Liver (tissue), 10 donors: ENCODE results near the gene IL36B. TPM values are rescaled to one million over a fixed set of nuclear protein-coding genes. Genes with fewer than 3 reads are reported as not detected.

Experiments
- DNase-seq: peaks from one replicate; pipeline ENCODE4 v3.0.0-alpha.2; 2017; ENCODE audit warnings: low spot score
- H3K27ac ChIP-seq, 2 donors: one replicate each; pipeline ENCODE4 v1.7.0; 2013; ENCODE audit warnings: inconsistent platforms in 2 of 2, low read length in 2 of 2, control low read depth in 1 of 2, low read depth in 1 of 2, mild to moderate bottlenecking in 1 of 2
- H3K27me3 ChIP-seq, 4 donors: one replicate each; pipeline versions ENCODE4 v1.6.1 to v1.7.0; 2013; ENCODE audit warnings: low read length in 3 of 4, inconsistent platforms in 1 of 4, mild to moderate bottlenecking in 1 of 4, moderate library complexity in 1 of 4; ENCODE audit not compliant: control insufficient read depth in 4 of 4, insufficient read depth in 4 of 4
- H3K36me3 ChIP-seq, 4 donors: one replicate each; pipeline versions ENCODE4 v1.6.1 to v1.7.0; 2013; ENCODE audit warnings: low read length in 3 of 4, mild to moderate bottlenecking in 3 of 4, low read depth in 1 of 4, moderate library complexity in 1 of 4; ENCODE audit not compliant: control insufficient read depth in 4 of 4, insufficient read depth in 3 of 4
- H3K4me1 ChIP-seq, 4 donors: one replicate each; pipeline versions ENCODE4 v1.6.1 to v1.7.0; 2013; ENCODE audit warnings: low read length in 3 of 4, mild to moderate bottlenecking in 3 of 4, moderate library complexity in 1 of 4; ENCODE audit not compliant: control insufficient read depth in 4 of 4, insufficient read depth in 4 of 4
- H3K4me3 ChIP-seq, 3 donors: one replicate each; pipeline versions ENCODE4 v1.6.1 to v1.7.0; 2013; ENCODE audit warnings: low read length in 3 of 3, control low read depth in 1 of 3, low read depth in 1 of 3, mild to moderate bottlenecking in 1 of 3
- H3K9ac ChIP-seq, 2 donors: one replicate each; pipeline ENCODE4 v1.7.0; 2013; ENCODE audit warnings: low read length in 2 of 2, mild to moderate bottlenecking in 2 of 2, moderate library complexity in 2 of 2, control low read depth in 1 of 2, low read depth in 1 of 2
- H3K9me3 ChIP-seq, 4 donors: one replicate each; pipeline versions ENCODE4 v1.6.1 to v1.7.0; 2013; ENCODE audit warnings: low read length in 3 of 4; ENCODE audit not compliant: control insufficient read depth in 4 of 4
- ATF3 ChIP-seq: IDR thresholded peaks from 2 replicates; pipeline ENCODE4 v1.6.1; 2016; ENCODE audit warnings: antibody characterized with exemption
- EGR1 ChIP-seq, 2 donors: IDR thresholded peaks; 2 replicates each; pipeline ENCODE4 v1.6.1; 2016 to 2018; ENCODE audit warnings: antibody characterized with exemption in 2 of 2, low read depth in 2 of 2
- FOXA1 ChIP-seq: IDR thresholded peaks from 2 replicates; pipeline ENCODE4 v1.6.1; 2016; ENCODE audit warnings: antibody characterized with exemption
- FOXA2 ChIP-seq: IDR thresholded peaks from 2 replicates; pipeline ENCODE4 v1.6.1; 2016; ENCODE audit warnings: antibody characterized with exemption
- GABPA ChIP-seq, 2 donors: IDR thresholded peaks in 1 of 2; conservative IDR thresholded peaks in 1 of 2; 2 replicates each; pipeline ENCODE4 v1.6.1; 2016; ENCODE audit warnings: antibody characterized with exemption in 2 of 2, mild to moderate bottlenecking in 1 of 2, moderate library complexity in 1 of 2
- HNF4A ChIP-seq, 2 donors: conservative IDR thresholded peaks; 2 replicates each; pipeline ENCODE4 v1.6.1; 2016; ENCODE audit warnings: antibody characterized with exemption in 2 of 2, mild to moderate bottlenecking in 2 of 2
- HNF4G ChIP-seq: IDR thresholded peaks from 2 replicates; pipeline ENCODE4 v1.6.1; 2016; ENCODE audit warnings: antibody characterized with exemption
- JUND ChIP-seq, 2 donors: IDR thresholded peaks; 2 replicates each; pipeline ENCODE4 v1.6.1; 2016; ENCODE audit warnings: antibody characterized with exemption in 2 of 2
- MAX ChIP-seq: IDR thresholded peaks from 2 replicates; pipeline ENCODE4 v1.6.1; 2016; ENCODE audit warnings: antibody characterized with exemption
- NR2F2 ChIP-seq: IDR thresholded peaks from 2 replicates; pipeline ENCODE4 v1.6.1; 2016; ENCODE audit warnings: antibody characterized with exemption
- RXRA ChIP-seq, 2 donors: IDR thresholded peaks; 2 replicates each; pipeline ENCODE4 v1.6.1; 2017 to 2018; ENCODE audit warnings: antibody characterized with exemption in 2 of 2, mild to moderate bottlenecking in 1 of 2
- TAF1 ChIP-seq: conservative IDR thresholded peaks from 2 replicates; pipeline ENCODE4 v1.6.1; 2016; ENCODE audit warnings: antibody characterized with exemption, mild to moderate bottlenecking
- ZBTB33 ChIP-seq: IDR thresholded peaks from 2 replicates; pipeline ENCODE4 v1.6.1; 2016; ENCODE audit warnings: antibody characterized with exemption
- WGBS: extraction: QIAGEN DNeasy Blood & Tissue Kit; methylation state at CpG from one replicate; pipeline ENCODE4 v1.1.7; 2013; 5-methylcytosine and 5-hydroxymethylcytosine counted together
- polyA plus RNA-seq, 2 donors: library from polyadenylated mRNA; stranded (reverse) in 1 of 2; unstranded in 1 of 2; fragments of 200-250 nt in 1 of 2; fragments of >200 nt in 1 of 2; fragmentation: Nextera tagmentation in 1 of 2; extraction: Ambion mirVana in 1 of 2; gene quantifications; one replicate each; pipeline versions ENCODE4 v1.2.1 to v1.2.3, GENCODE V29; 2013 to 2015
- small RNA-seq: library from RNA; depleted of rRNA; stranded (forward); fragments of <200 nt; gene quantifications from one replicate; pipeline ENCODE3, GENCODE V24; 2014
- total RNA-seq, 2 donors: library from RNA; depleted of rRNA; stranded (reverse); fragments of >200 nt; gene quantifications; one replicate each; pipeline ENCODE4 v1.2.3, GENCODE V29; 2014
- TF ChIP-seq, protein P1 (sequence below): IDR thresholded peaks from 2 replicates; pipeline ENCODE4 v1.6.1; 2016; ENCODE audit warnings: antibody characterized with exemption, mild to moderate bottlenecking
- donor health status: healthy.
- donor health status: healthy.
- donor health status: healthy.
- donor health status: healthy.
- donor health status: healthy.

The IL36B gene
- total and polyA plus RNA-seq, 4 donors: not detected

DNA sequence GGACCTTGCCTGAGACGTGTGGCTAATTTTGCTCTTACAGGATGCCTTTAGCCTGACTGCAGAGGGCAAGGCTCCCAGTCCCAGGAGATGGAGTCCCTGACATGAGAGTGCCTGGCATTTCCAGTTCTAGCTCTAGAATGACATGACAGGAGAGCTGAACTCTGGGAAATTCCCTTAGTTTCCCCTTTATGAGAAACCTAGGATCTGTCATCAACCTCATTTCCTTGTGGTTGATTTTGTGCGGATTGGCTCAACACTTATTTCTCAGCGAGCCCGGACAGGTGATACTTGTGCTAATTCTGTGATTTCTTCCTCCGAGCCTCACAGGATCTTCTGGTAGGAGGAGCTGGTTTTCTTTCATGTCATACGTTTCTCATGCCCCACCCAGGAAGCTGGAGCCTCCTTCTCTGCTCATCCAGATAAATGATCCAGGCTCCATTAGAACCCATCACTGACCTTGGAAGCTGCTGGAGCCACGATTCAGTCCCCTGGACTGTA lies 75.1 kb downstream of the IL36B start, which contains the start of gene IL36G:
TSS of gene IL36G (plus strand) at position 448 of the 498 bp plus-strand sequence. CDS start 633 bp downstream, outside the sequence.
- Histone ChIP-seq H3K4me3 (no peak within 1 kb of the TSS), H3K27me3 (peaks cover 0 to 6% (median 0%) of the 10 kb centered on the region in 4 donors), H3K9ac (no peak within 1 kb of the TSS), H3K36me3 (no peaks in the 10 kb centered on the region), H3K4me1 (no peaks in the 10 kb centered on the region), H3K9me3 (no peaks in the 10 kb centered on the region), H3K27ac (no peak within 1 kb of the TSS)
- no peak for DNase-seq
- WGBS: 76% methylated on average over 7 of the region's 7 CpGs
- TF ChIP-seq FOXA1: no peak
- no peak for TF ChIP-seq FOXA2
- TF ChIP-seq, protein P1, sequence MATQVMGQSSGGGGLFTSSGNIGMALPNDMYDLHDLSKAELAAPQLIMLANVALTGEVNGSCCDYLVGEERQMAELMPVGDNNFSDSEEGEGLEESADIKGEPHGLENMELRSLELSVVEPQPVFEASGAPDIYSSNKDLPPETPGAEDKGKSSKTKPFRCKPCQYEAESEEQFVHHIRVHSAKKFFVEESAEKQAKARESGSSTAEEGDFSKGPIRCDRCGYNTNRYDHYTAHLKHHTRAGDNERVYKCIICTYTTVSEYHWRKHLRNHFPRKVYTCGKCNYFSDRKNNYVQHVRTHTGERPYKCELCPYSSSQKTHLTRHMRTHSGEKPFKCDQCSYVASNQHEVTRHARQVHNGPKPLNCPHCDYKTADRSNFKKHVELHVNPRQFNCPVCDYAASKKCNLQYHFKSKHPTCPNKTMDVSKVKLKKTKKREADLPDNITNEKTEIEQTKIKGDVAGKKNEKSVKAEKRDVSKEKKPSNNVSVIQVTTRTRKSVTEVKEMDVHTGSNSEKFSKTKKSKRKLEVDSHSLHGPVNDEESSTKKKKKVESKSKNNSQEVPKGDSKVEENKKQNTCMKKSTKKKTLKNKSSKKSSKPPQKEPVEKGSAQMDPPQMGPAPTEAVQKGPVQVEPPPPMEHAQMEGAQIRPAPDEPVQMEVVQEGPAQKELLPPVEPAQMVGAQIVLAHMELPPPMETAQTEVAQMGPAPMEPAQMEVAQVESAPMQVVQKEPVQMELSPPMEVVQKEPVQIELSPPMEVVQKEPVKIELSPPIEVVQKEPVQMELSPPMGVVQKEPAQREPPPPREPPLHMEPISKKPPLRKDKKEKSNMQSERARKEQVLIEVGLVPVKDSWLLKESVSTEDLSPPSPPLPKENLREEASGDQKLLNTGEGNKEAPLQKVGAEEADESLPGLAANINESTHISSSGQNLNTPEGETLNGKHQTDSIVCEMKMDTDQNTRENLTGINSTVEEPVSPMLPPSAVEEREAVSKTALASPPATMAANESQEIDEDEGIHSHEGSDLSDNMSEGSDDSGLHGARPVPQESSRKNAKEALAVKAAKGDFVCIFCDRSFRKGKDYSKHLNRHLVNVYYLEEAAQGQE: no peak
- TF ChIP-seq JUND (IDR thresholded peaks at IDR 0.05): no peak
- no peak for TF ChIP-seq ZBTB33
- no peak for TF ChIP-seq NR2F2
- no peak for TF ChIP-seq EGR1 (IDR thresholded peaks at IDR 0.05; ENCODE audit: low read depth in 2 of 2)
- TF ChIP-seq RXRA (IDR thresholded peaks at IDR 0.05): no peak
- no peak for TF ChIP-seq MAX
- no peak for TF ChIP-seq TAF1
- no peak for TF ChIP-seq HNF4A (conservative IDR thresholded peaks at IDR 0.05)
- no peak for TF ChIP-seq HNF4G
- no peak for TF ChIP-seq GABPA (IDR thresholded peaks at IDR 0.05 in 1 of 2, conservative IDR thresholded peaks at IDR 0.05 in 1 of 2)
- TF ChIP-seq ATF3: no peak

Small RNA genes lying within 50 kb of the gene (small RNA-seq; reads per million reads assigned to genes)
- gene HMGN2P23: not detected
- 0.20 reads per million for gene RNU6-1180P

Other genes with a start within 250 kb of the IL36B start
- gene IL1B, start 216.1 kb downstream of the IL36B start, total RNA-seq: 1 to 10 TPM; 1.0 to 3.1 TPM
- under 1 TPM; 0.25 to 0.51 TPM for gene IL1B, start 216.1 kb downstream of the IL36B start, polyA plus RNA-seq
- not detected for gene IL37, start 141.7 kb downstream of the IL36B start, total RNA-seq
- gene IL37, start 141.7 kb downstream of the IL36B start, polyA plus RNA-seq: not detected
- gene IL36G, start 74.9 kb downstream of the IL36B start, total RNA-seq: not detected
- not detected for gene IL36G, start 74.9 kb downstream of the IL36B start, polyA plus RNA-seq
- gene IL36A, start 47.4 kb downstream of the IL36B start, total RNA-seq: not detected
- gene IL36A, start 47.4 kb downstream of the IL36B start, polyA plus RNA-seq: not detected
- not detected for gene IL36RN, start 6.3 kb upstream of the IL36B start, total RNA-seq
- gene IL36RN, start 6.3 kb upstream of the IL36B start, polyA plus RNA-seq: not detected
- not detected for gene IL1F10, start 15.1 kb upstream of the IL36B start, total RNA-seq
- gene IL1F10, start 15.1 kb upstream of the IL36B start, polyA plus RNA-seq: not detected
- gene IL1RN, start 74.7 kb upstream of the IL36B start, total RNA-seq: 10 to 100 TPM in 1 of 2 donors, 1 to 10 TPM in 1; 3.9 to 23.1 TPM
- gene IL1RN, start 74.7 kb upstream of the IL36B start, polyA plus RNA-seq: 100 to 1,000 TPM in 1 of 2 donors, 10 to 100 TPM in 1; 28.5 to 121 TPM
- gene PSD4, start 121.1 kb upstream of the IL36B start, total RNA-seq: 10 to 100 TPM; 38.1 to 83.2 TPM
- gene PSD4, start 121.1 kb upstream of the IL36B start, polyA plus RNA-seq: 10 to 100 TPM; 16.4 to 30.8 TPM
- under 1 TPM; 0.09 to 0.17 TPM for gene PAX8, start 226.1 kb upstream of the IL36B start, total RNA-seq
- gene PAX8, start 226.1 kb upstream of the IL36B start, polyA plus RNA-seq: under 1 TPM; 0.50 to 0.85 TPM